ENCODE measurements around the gene BAIAP2. TPM values are rescaled to one million over a fixed set of nuclear protein-coding genes. Genes with fewer than 3 reads are reported as not detected.

BAIAP2 gene
- total RNA-seq, 1 experiment from 2014 or later: not detected

GRCh38 chr17:81164371-81165245 lies 129.7 kb downstream of the BAIAP2 start:
- Histone ChIP-seq H3K9me3 (ENCODE audit: low read length) (no peaks in the 10 kb centered on the region), H2AFZ (ENCODE audit: low read length) (no peak overlapping the region), H3K9me2 (replicated peaks; ENCODE audit: insufficient read depth, low read length) (no peaks in the 10 kb centered on the region), H3K9ac (ENCODE audit: low read length) (no peak overlapping the region), H3K36me3 (ENCODE audit: insufficient read depth, low read length) (no peaks in the 10 kb centered on the region), H3K4me3 (ENCODE audit: low read length) (no peak overlapping the region), H3K27ac (ENCODE audit: low read length) (no peak overlapping the region), H3K4me2 (ENCODE audit: low read depth, low read length, poor library complexity, severe bottlenecking) (no peak overlapping the region), H3K79me2 (ENCODE audit: low read length) (no peaks in the 10 kb centered on the region), H3K27me3 (ENCODE audit: low read length) (no peaks in the 10 kb centered on the region), H3K4me1 (ENCODE audit: low read length) (no peaks in the 10 kb centered on the region), H4K20me1 (ENCODE audit: insufficient read depth, low read depth, low read length) (no peaks in the 10 kb centered on the region)
- no peak for DNase-seq

GRCh38 chr17:81165246-81166032 lies 130.5 kb downstream of the BAIAP2 start, which contains the start of gene PVALEF:
Gene PVALEF, plus strand, starts transcription at chr17:81165507. Its CDS starts 15,720 bp downstream, at chr17:81181227.
- Histone ChIP-seq H3K36me3 (ENCODE audit: insufficient read depth, low read length) (no peaks in the 10 kb centered on the region), H3K9me3 (ENCODE audit: low read length) (no peaks in the 10 kb centered on the region), H2AFZ (ENCODE audit: low read length) (no peak within 1 kb of the TSS), H3K27ac (ENCODE audit: low read length) (no peak within 1 kb of the TSS), H3K4me3 (ENCODE audit: low read length) (no peak within 1 kb of the TSS), H3K27me3 (ENCODE audit: low read length) (no peaks in the 10 kb centered on the region), H3K4me2 (ENCODE audit: low read depth, low read length, poor library complexity, severe bottlenecking) (no peak within 1 kb of the TSS), H3K79me2 (ENCODE audit: low read length) (no peaks in the 10 kb centered on the region), H3K9ac (ENCODE audit: low read length) (no peak within 1 kb of the TSS), H4K20me1 (ENCODE audit: insufficient read depth, low read depth, low read length) (no peaks in the 10 kb centered on the region), H3K9me2 (replicated peaks; ENCODE audit: insufficient read depth, low read length) (no peaks in the 10 kb centered on the region), H3K4me1 (ENCODE audit: low read length) (no peaks in the 10 kb centered on the region)
- no peak for DNase-seq

- Histone ChIP-seq H3K9me3 (ENCODE audit: low read length) (no peaks in the 10 kb centered on the region), H3K4me2 (ENCODE audit: low read depth, low read length, poor library complexity, severe bottlenecking) (no peak within 1 kb of the TSS), H3K4me1 (ENCODE audit: low read length) (no peaks in the 10 kb centered on the region), H3K9me2 (replicated peaks; ENCODE audit: insufficient read depth, low read length) (no peaks in the 10 kb centered on the region), H2AFZ (ENCODE audit: low read length) (no peak within 1 kb of the TSS), H3K4me3 (ENCODE audit: low read length) (no peak within 1 kb of the TSS), H3K9ac (ENCODE audit: low read length) (no peak within 1 kb of the TSS), H4K20me1 (ENCODE audit: insufficient read depth, low read depth, low read length) (no peaks in the 10 kb centered on the region), H3K27ac (ENCODE audit: low read length) (no peak within 1 kb of the TSS), H3K36me3 (ENCODE audit: insufficient read depth, low read length) (no peaks in the 10 kb centered on the region), H3K27me3 (ENCODE audit: low read length) (no peaks in the 10 kb centered on the region), H3K79me2 (ENCODE audit: low read length) (no peaks in the 10 kb centered on the region)
- no peak for DNase-seq
Observed at GRCh38 chr17:81166033-81166492, 131.1 kb downstream of the BAIAP2 start, which contains the start of gene AATK. Gene AATK, minus strand, starts transcription at chr17:81166221. Its CDS starts 229 bp downstream, at chr17:81165992.

Small RNAs within 50 kb of the gene (small RNA-seq; reads per million reads assigned to genes)
- gene MIR1250 (not detected), gene MIR3065 (0.20 reads per million), gene MIR657 (not detected)

Other genes starting within 250 kb of the BAIAP2 start
- gene CHMP6, start 43.3 kb upstream of the BAIAP2 start, total RNA-seq (2014; rRNA removed; shearing (Covaris generic); ENCODE audit: low replicate concordance): 16.1 and 23.1 TPM in 2 replicates
- gene PVALEF, start 130.4 kb downstream of the BAIAP2 start, total RNA-seq (2014; rRNA removed; shearing (Covaris generic); ENCODE audit: low replicate concordance): not detected in 2 replicates
- gene AATK, start 131.1 kb downstream of the BAIAP2 start, total RNA-seq (2014; rRNA removed; shearing (Covaris generic); ENCODE audit: low replicate concordance): not detected in 2 replicates
- 5.1 and 23.6 TPM in 2 replicates for gene CEP131, start 187.8 kb downstream of the BAIAP2 start, total RNA-seq (2014; rRNA removed; shearing (Covaris generic); ENCODE audit: low replicate concordance)
- 14.5 and 36.6 TPM in 2 replicates for gene TEPSIN, start 203.9 kb downstream of the BAIAP2 start, total RNA-seq (2014; rRNA removed; shearing (Covaris generic); ENCODE audit: low replicate concordance)
- 34.7 and 81.5 TPM in 2 replicates for gene NDUFAF8, start 204.2 kb downstream of the BAIAP2 start, total RNA-seq (2014; rRNA removed; shearing (Covaris generic); ENCODE audit: low replicate concordance)

Measured in Karpas-422 (cell line).